ENCODE measurements around the gene DAND5.

The DAND5 gene

DNA sequence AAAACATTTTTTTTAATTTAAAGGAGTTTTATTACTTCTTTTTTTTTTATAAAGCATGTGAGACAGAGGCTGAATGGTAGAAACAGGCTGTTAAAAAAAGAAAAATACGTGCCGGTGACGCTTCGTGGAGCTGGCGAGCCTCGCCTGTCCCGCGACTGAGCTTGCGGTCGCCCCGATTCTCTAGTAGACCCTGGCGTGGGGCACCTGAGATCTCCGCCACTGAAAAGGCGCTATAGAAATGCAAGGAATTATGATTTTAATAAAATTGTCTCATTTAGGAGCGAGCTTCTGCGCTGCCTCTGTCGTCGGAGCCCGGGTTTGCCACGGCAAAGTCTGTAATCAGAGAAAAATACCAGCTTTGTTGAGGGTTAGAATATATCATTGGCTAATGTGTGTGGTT is 44.3 kb downstream of the DAND5 start:
- ChIA-PET CTCF (interaction anchor here (0.6 to 7.0 kb wide), 20 partner anchors 8 to 89 kb away, joined by 3 to 66 read pairs (median 4); partner anchors contain the start of gene LYL1), POLR2A (interaction anchor here (0.6 to 1.8 kb wide), 5 partner anchors 10 to 1632 kb away, joined by 3 to 7 read pairs (median 3); no protein-coding TSS in a partner anchor)
- WGBS (ENCODE audit: insufficient coverage): 2% methylated on average over 20 of the region's 20 CpGs
- peaks cover 25 to 66% (median 57%) of the 10 kb centered on the region in 5 experiments for H3K27me3 ChIP-seq (replicated peaks in 2 of 5; ENCODE audit: control insufficient read depth in 4 of 5, insufficient read depth in 5 of 5, low read length in 4 of 5)
- peak overlapping the region in 1 of 2 experiments; percentile 43 for H3K27ac ChIP-seq (ENCODE audit: insufficient read depth in 1 of 2, low read depth in 1 of 2, low read length in 2 of 2, poor library complexity in 1 of 2, severe bottlenecking in 2 of 2)
- peak in 1 of 3 donors; percentile 34 for DNase-seq
- peaks cover 0 to 3% (median 0%) of the 10 kb centered on the region in 5 experiments for H3K9me3 ChIP-seq (ENCODE audit: control extremely low read depth in 1 of 5, control insufficient read depth in 4 of 5, insufficient read depth in 2 of 5, low read depth in 1 of 5, low read length in 4 of 5)
- H3K4me3 ChIP-seq (ENCODE audit: control insufficient read depth in 1 of 7, extremely low read depth in 1 of 7, insufficient read depth in 4 of 7, low read depth in 2 of 7, low read length in 6 of 7): peak overlapping the region in 5 of 7 experiments; percentile 6 to 74 (median 66)
- H3K4me1 ChIP-seq (ENCODE audit: control extremely low read depth in 1 of 4, control insufficient read depth in 4 of 4, insufficient read depth in 4 of 4, low read length in 3 of 4): peaks cover 0 to 56% (median 42%) of the 10 kb centered on the region in 4 experiments
- H3K36me3 ChIP-seq (ENCODE audit: control insufficient read depth in 4 of 4, insufficient read depth in 4 of 4, low read length in 3 of 4): peaks cover 0 to 4% (median 0%) of the 10 kb centered on the region in 4 experiments

GRCh38 chr19:13014101-13014920 is 44.9 kb downstream of the DAND5 start:
- H3K36me3 ChIP-seq (ENCODE audit: control insufficient read depth in 4 of 4, insufficient read depth in 4 of 4, low read length in 3 of 4): no peaks in the 10 kb centered on the region
- H3K9me3 ChIP-seq (ENCODE audit: control extremely low read depth in 1 of 5, control insufficient read depth in 4 of 5, insufficient read depth in 2 of 5, low read depth in 1 of 5, low read length in 4 of 5): peaks cover 0 to 3% (median 0%) of the 10 kb centered on the region in 5 experiments
- 16% methylated on average over 32 of the region's 35 CpGs for WGBS (ENCODE audit: insufficient coverage)
- H3K4me1 ChIP-seq (ENCODE audit: control extremely low read depth in 1 of 4, control insufficient read depth in 4 of 4, insufficient read depth in 4 of 4, low read length in 3 of 4): peaks cover 0 to 56% (median 42%) of the 10 kb centered on the region in 4 experiments
- H3K4me3 ChIP-seq (ENCODE audit: control insufficient read depth in 1 of 7, extremely low read depth in 1 of 7, insufficient read depth in 4 of 7, low read depth in 2 of 7, low read length in 6 of 7): peak overlapping the region in 6 of 7 experiments; percentile 3 to 74 (median 59)
- H3K27ac ChIP-seq (ENCODE audit: insufficient read depth in 1 of 2, low read depth in 1 of 2, low read length in 2 of 2, poor library complexity in 1 of 2, severe bottlenecking in 2 of 2): peak overlapping the region in 1 of 2 experiments; percentile 43
- H3K27me3 ChIP-seq (replicated peaks in 2 of 5; ENCODE audit: control insufficient read depth in 4 of 5, insufficient read depth in 5 of 5, low read length in 4 of 5): peaks cover 26 to 70% (median 51%) of the 10 kb centered on the region in 5 experiments
- peak in 1 of 3 donors; percentile 54 for DNase-seq
- ChIA-PET CTCF (interaction anchor here (0.7 to 7.0 kb wide), 13 partner anchors 8 to 88 kb away, joined by 3 to 66 read pairs (median 5); partner anchors contain the start of gene LYL1), POLR2A (interaction anchor here (0.6 to 1.8 kb wide), 3 partner anchors 9 to 63 kb away, joined by 3 to 7 read pairs (median 3); no protein-coding TSS in a partner anchor)

DNA sequence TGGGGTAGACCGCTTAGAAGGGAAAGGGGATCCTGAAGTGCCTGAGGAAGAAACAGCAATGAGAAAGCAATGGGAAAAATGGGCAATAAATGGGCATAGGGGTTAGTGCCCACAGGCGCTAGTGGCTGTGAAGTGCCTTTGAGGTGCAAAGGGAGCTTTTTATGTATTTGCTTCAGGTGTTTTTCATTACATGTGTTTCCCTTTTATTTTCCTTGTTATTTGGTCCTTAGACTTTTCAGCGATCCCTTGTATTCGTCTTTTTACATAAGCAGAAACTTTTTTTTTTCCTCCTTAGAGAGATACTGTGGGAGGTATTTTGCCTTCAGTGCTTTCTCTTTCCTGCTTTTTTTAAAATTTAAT is 45.5 kb downstream of the DAND5 start:
- no peak for DNase-seq
- POLR2A ChIA-PET: interaction anchor here (0.6 to 1.8 kb wide), 2 partner anchors 9 to 25 kb away, joined by 3 to 7 read pairs; no protein-coding TSS in a partner anchor
- H3K36me3 ChIP-seq (ENCODE audit: control insufficient read depth in 4 of 4, insufficient read depth in 4 of 4, low read length in 3 of 4): no peaks in the 10 kb centered on the region
- H3K27ac ChIP-seq (ENCODE audit: insufficient read depth in 1 of 2, low read depth in 1 of 2, low read length in 2 of 2, poor library complexity in 1 of 2, severe bottlenecking in 2 of 2): no peak overlapping the region
- H3K4me1 ChIP-seq (ENCODE audit: control extremely low read depth in 1 of 4, control insufficient read depth in 4 of 4, insufficient read depth in 4 of 4, low read length in 3 of 4): peaks cover 0 to 52% (median 39%) of the 10 kb centered on the region in 4 experiments
- CTCF ChIA-PET: interaction anchor here (1.0 to 7.0 kb wide), 5 partner anchors 9 to 46 kb away, joined by 3 to 66 read pairs (median 9); no protein-coding TSS in a partner anchor
- peak overlapping the region in 2 of 7 experiments; percentile 47 to 74 for H3K4me3 ChIP-seq (ENCODE audit: control insufficient read depth in 1 of 7, extremely low read depth in 1 of 7, insufficient read depth in 4 of 7, low read depth in 2 of 7, low read length in 6 of 7)
- WGBS (ENCODE audit: insufficient coverage): 92% methylated on average over 2 of the region's 4 CpGs
- H3K9me3 ChIP-seq (ENCODE audit: control extremely low read depth in 1 of 5, control insufficient read depth in 4 of 5, insufficient read depth in 2 of 5, low read depth in 1 of 5, low read length in 4 of 5): peaks cover 0 to 3% (median 0%) of the 10 kb centered on the region in 5 experiments
- peaks cover 29 to 71% (median 45%) of the 10 kb centered on the region in 5 experiments for H3K27me3 ChIP-seq (replicated peaks in 2 of 5; ENCODE audit: control insufficient read depth in 4 of 5, insufficient read depth in 5 of 5, low read length in 4 of 5)

DNA sequence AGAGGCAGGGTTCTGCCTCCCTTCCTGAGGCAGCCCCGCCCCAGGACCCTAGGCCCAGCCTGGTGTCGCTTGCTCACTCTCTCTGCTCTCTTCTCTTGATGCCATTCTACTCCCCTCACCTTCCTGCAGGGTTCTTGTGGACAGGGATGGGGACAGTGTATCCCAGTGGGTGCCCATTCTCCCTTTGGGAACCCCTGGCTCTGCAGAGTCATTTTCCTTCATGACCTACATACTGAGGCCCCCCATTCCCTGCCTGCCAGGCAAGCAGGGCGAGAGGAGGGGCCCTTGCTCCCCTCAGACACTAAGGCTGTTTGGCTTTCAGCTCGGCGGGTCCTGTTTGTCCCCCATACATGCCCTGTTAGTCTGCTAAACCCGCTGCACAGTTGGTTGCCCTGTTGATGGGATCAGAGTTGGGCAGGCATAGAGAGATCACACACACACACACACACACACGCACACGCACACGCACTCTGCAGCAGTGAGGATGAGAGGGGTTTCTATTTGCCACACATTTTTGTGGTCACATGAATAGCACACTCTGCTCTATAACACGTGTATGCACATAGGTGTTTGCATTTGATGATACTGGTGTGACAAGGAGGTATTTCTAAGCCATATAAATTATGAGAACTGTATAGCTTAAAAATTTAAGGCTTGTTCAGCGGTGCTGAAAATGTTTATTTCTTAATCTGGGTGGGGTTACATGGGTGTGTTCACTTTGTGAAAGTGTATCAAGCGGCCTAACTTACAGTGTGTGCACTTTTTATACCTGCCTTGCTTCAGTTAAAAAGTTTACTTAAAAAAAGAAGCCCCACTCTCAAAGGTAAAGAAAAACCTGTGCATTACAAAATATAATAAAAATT is 46.2 kb downstream of the DAND5 start:
- ChIA-PET POLR2A (no interaction called here), CTCF (interaction anchor here (1.0 to 7.0 kb wide), 6 partner anchors 9 to 50 kb away, joined by 3 to 66 read pairs (median 4); no protein-coding TSS in a partner anchor)
- peak in 2 of 3 donors; percentile 24 to 49 for DNase-seq
- Histone ChIP-seq H3K4me1 (ENCODE audit: control extremely low read depth in 1 of 4, control insufficient read depth in 4 of 4, insufficient read depth in 4 of 4, low read length in 3 of 4) (peaks cover 0 to 46% (median 35%) of the 10 kb centered on the region in 4 experiments), H3K4me3 (ENCODE audit: control insufficient read depth in 1 of 7, extremely low read depth in 1 of 7, insufficient read depth in 4 of 7, low read depth in 2 of 7, low read length in 6 of 7) (no peak overlapping the region), H3K27ac (ENCODE audit: insufficient read depth in 1 of 2, low read depth in 1 of 2, low read length in 2 of 2, poor library complexity in 1 of 2, severe bottlenecking in 2 of 2) (no peak overlapping the region), H3K9me3 (ENCODE audit: control extremely low read depth in 1 of 5, control insufficient read depth in 4 of 5, insufficient read depth in 2 of 5, low read depth in 1 of 5, low read length in 4 of 5) (peaks cover 0 to 3% (median 0%) of the 10 kb centered on the region in 5 experiments), H3K36me3 (ENCODE audit: control insufficient read depth in 4 of 4, insufficient read depth in 4 of 4, low read length in 3 of 4) (peaks cover 0 to 2% (median 0%) of the 10 kb centered on the region in 4 experiments), H3K27me3 (replicated peaks in 2 of 5; ENCODE audit: control insufficient read depth in 4 of 5, insufficient read depth in 5 of 5, low read length in 4 of 5) (peaks cover 24 to 70% (median 38%) of the 10 kb centered on the region in 5 experiments)
- WGBS (ENCODE audit: insufficient coverage): 94% methylated on average over 2 of the region's 12 CpGs

GRCh38 chr19:13016245-13016627 is 46.9 kb downstream of the DAND5 start:
- Histone ChIP-seq H3K9me3 (ENCODE audit: control extremely low read depth in 1 of 5, control insufficient read depth in 4 of 5, insufficient read depth in 2 of 5, low read depth in 1 of 5, low read length in 4 of 5) (peaks cover 0 to 3% (median 0%) of the 10 kb centered on the region in 5 experiments), H3K27ac (ENCODE audit: insufficient read depth in 1 of 2, low read depth in 1 of 2, low read length in 2 of 2, poor library complexity in 1 of 2, severe bottlenecking in 2 of 2) (no peak overlapping the region), H3K36me3 (ENCODE audit: control insufficient read depth in 4 of 4, insufficient read depth in 4 of 4, low read length in 3 of 4) (peaks cover 0 to 2% (median 0%) of the 10 kb centered on the region in 4 experiments), H3K4me1 (ENCODE audit: control extremely low read depth in 1 of 4, control insufficient read depth in 4 of 4, insufficient read depth in 4 of 4, low read length in 3 of 4) (peaks cover 0 to 41% (median 33%) of the 10 kb centered on the region in 4 experiments), H3K4me3 (ENCODE audit: control insufficient read depth in 1 of 7, extremely low read depth in 1 of 7, insufficient read depth in 4 of 7, low read depth in 2 of 7, low read length in 6 of 7) (no peak overlapping the region), H3K27me3 (replicated peaks in 2 of 5; ENCODE audit: control insufficient read depth in 4 of 5, insufficient read depth in 5 of 5, low read length in 4 of 5) (peaks cover 20 to 70% (median 31%) of the 10 kb centered on the region in 5 experiments)
- WGBS (ENCODE audit: insufficient coverage): 100% methylated on average over 2 of the region's 7 CpGs
- DNase-seq: no peak
- POLR2A ChIA-PET: no interaction called here
- CTCF ChIA-PET: interaction anchor here (1.0 to 7.0 kb wide), 3 partner anchors 9 to 51 kb away, joined by 3 to 66 read pairs (median 4); no protein-coding TSS in a partner anchor

DNA sequence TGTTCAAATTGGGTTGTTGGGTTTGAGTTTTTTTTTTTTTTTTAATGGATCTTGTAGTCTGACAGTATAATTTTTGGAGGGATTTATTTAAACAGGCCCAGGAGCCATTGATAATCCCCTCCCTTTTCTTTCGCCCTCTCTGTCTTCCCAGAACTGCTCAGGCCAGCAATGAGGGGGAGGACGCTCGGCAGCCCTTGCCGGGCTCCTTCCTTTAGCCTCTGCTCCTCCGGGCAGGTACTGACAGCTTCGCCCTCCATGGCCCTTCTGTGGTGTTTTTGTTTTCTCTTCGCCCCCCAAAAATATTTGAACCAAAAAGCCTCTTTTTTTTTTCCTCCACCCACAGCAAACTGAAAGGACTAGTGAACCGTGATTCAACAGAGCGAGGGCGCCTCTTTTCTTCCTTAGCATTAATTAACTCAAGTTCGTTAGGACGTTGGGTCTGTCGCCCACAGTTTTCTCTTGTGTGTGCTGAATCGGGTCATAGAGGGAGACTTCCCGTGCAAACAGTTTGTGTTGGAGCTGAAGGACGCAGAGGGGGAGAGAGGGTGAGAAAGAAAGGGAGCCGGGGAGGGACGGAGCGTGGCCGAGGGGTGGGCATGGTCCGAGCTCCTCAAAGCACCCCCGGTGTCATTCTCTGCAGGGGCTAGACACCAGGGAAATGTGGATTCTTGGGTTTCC is 47.4 kb downstream of the DAND5 start:
- ChIA-PET CTCF (interaction anchor here (1.0 to 7.0 kb wide), 3 partner anchors 8 to 77 kb away, joined by 4 to 66 read pairs (median 4); no protein-coding TSS in a partner anchor), POLR2A (no interaction called here)
- Histone ChIP-seq H3K36me3 (ENCODE audit: control insufficient read depth in 4 of 4, insufficient read depth in 4 of 4, low read length in 3 of 4) (peaks cover 0 to 2% (median 0%) of the 10 kb centered on the region in 4 experiments), H3K4me3 (ENCODE audit: control insufficient read depth in 1 of 7, extremely low read depth in 1 of 7, insufficient read depth in 4 of 7, low read depth in 2 of 7, low read length in 6 of 7) (no peak overlapping the region), H3K27me3 (replicated peaks in 2 of 5; ENCODE audit: control insufficient read depth in 4 of 5, insufficient read depth in 5 of 5, low read length in 4 of 5) (peaks cover 16 to 70% (median 31%) of the 10 kb centered on the region in 5 experiments), H3K4me1 (ENCODE audit: control extremely low read depth in 1 of 4, control insufficient read depth in 4 of 4, insufficient read depth in 4 of 4, low read length in 3 of 4) (peaks cover 0 to 43% (median 32%) of the 10 kb centered on the region in 4 experiments), H3K27ac (ENCODE audit: insufficient read depth in 1 of 2, low read depth in 1 of 2, low read length in 2 of 2, poor library complexity in 1 of 2, severe bottlenecking in 2 of 2) (no peak overlapping the region), H3K9me3 (ENCODE audit: control extremely low read depth in 1 of 5, control insufficient read depth in 4 of 5, insufficient read depth in 2 of 5, low read depth in 1 of 5, low read length in 4 of 5) (peaks cover 0 to 3% (median 0%) of the 10 kb centered on the region in 5 experiments)
- DNase-seq: no peak
- 98% methylated on average over 19 of the region's 22 CpGs for WGBS (ENCODE audit: insufficient coverage)
